ENCODE results near the gene ECSCR. TPM values are rescaled to one million over a fixed set of nuclear protein-coding genes. Genes with fewer than 3 reads are reported as not detected.

ECSCR gene
- total and polyA plus RNA-seq, 10 of the 15 experiments (the other 5 are each of a cell fraction or from before 2014, with no cell fraction given), result 0.15 to 0.83 (median 0.23) TPM; not detected in 3

- TF ChIP-seq ZBTB4 (CRISPR knock-in tag; IDR thresholded peaks at IDR 0.05) (no peak), PRDM15 (CRISPR knock-in tag; IDR thresholded peaks at IDR 0.05) (no peak), SREBF1 (IDR thresholded peaks at IDR 0.05; ENCODE audit: low read length) (no peak)
Observed at GRCh38 chr5:139472386-139473030, 10.0 kb upstream of the ECSCR start (continued).

Measured in GM12878 (cell line).